HCT116 (cell line): ENCODE data around the gene LRRIQ4.

Source experiments
- EZH2 ChIP-seq: fragments of 200-600 bp; sonication (generic); IDR thresholded peaks from 2 replicates; pipeline ENCODE4 v1.6.1; 2017; ENCODE audit warnings: antibody characterized with exemption, mixed run types
- EZH2phosphoT487 ChIP-seq: fragments of 200-600 bp; IDR thresholded peaks from 2 replicates; pipeline ENCODE4 v1.6.1; 2018; ENCODE audit warnings: antibody characterized with exemption, borderline replicate concordance
- FOSL1 ChIP-seq: IDR thresholded peaks from 2 replicates; pipeline ENCODE4 v1.6.1; 2012; ENCODE audit warnings: low read depth
- MAX ChIP-seq: IDR thresholded peaks from 2 replicates; pipeline ENCODE4 v1.6.1; 2012
- POLR2A ChIP-seq: IDR thresholded peaks from 2 replicates; pipeline ENCODE4 v1.7.0; 2011; ENCODE audit warnings: borderline replicate concordance; ENCODE audit not compliant: insufficient read depth, insufficient read length; ENCODE audit errors: extremely low read depth
- POLR2AphosphoS5 ChIP-seq: IDR thresholded peaks from 2 replicates; pipeline ENCODE4 v1.6.1; 2011; ENCODE audit warnings: mild to moderate bottlenecking, low read depth, low read length, moderate library complexity
- SP1 ChIP-seq: IDR thresholded peaks from 2 replicates; pipeline ENCODE4 v1.6.1; 2012; ENCODE audit warnings: low read depth
- ZNF274 ChIP-seq: fragments of 200-500 bp; sonication (Bioruptor generic); IDR thresholded peaks from 2 replicates; pipeline ENCODE4 v1.6.1; 2014; ENCODE audit warnings: mild to moderate bottlenecking, low read depth, low read length, inconsistent platforms
- TF ChIP-seq, protein P1 (sequence below), 3 experiments: fragments of 200-600 bp in 1 of 3; sonication (generic) in 1 of 3; IDR thresholded peaks in 2 of 3; conservative IDR thresholded peaks in 1 of 3; 2 replicates each; pipeline ENCODE4 v1.5.1; 2012 to 2017; ENCODE audit warnings: low read depth in 2 of 3, low read length in 2 of 3, antibody characterized with exemption in 1 of 3, borderline replicate concordance in 1 of 3, control low read depth in 1 of 3, mild to moderate bottlenecking in 1 of 3, mixed read lengths in 1 of 3, mixed run types in 1 of 3, moderate library complexity in 1 of 3; ENCODE audit not compliant: insufficient read depth in 1 of 3

DNA sequence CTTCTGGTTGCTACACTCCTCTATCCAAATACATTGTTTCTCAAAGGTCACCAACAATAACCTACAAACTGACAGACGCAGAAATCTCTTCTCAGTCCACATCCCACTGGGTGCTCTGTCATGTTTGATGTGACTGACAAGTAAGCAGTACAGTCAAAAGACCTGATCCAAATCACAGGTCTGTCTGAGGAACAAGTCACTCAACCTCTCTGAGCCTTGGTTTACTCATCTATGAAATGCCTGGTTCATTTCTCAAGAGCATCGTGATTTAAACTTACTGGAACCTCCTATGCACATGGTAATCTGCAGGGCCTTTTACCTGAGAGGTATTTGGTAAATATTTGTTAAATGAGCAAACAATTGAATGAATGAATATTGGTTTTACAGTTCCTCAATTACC, 51.6 kb downstream of the LRRIQ4 start:
- TF ChIP-seq POLR2A = no peak
- TF ChIP-seq, protein P1, sequence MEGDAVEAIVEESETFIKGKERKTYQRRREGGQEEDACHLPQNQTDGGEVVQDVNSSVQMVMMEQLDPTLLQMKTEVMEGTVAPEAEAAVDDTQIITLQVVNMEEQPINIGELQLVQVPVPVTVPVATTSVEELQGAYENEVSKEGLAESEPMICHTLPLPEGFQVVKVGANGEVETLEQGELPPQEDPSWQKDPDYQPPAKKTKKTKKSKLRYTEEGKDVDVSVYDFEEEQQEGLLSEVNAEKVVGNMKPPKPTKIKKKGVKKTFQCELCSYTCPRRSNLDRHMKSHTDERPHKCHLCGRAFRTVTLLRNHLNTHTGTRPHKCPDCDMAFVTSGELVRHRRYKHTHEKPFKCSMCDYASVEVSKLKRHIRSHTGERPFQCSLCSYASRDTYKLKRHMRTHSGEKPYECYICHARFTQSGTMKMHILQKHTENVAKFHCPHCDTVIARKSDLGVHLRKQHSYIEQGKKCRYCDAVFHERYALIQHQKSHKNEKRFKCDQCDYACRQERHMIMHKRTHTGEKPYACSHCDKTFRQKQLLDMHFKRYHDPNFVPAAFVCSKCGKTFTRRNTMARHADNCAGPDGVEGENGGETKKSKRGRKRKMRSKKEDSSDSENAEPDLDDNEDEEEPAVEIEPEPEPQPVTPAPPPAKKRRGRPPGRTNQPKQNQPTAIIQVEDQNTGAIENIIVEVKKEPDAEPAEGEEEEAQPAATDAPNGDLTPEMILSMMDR (IDR thresholded peaks at IDR 0.05 in 2 of 3, conservative IDR thresholded peaks at IDR 0.05 in 1 of 3; ENCODE audit: borderline replicate concordance in 1 of 3, insufficient read depth in 1 of 3, low read depth in 2 of 3, low read length in 2 of 3) = no peak
- TF ChIP-seq FOSL1 = no peak
- no peak for TF ChIP-seq EZH2
- TF ChIP-seq ZNF274 = no peak
- no peak for TF ChIP-seq MAX
- no peak for TF ChIP-seq EZH2phosphoT487
- no peak for TF ChIP-seq SP1
- no peak for TF ChIP-seq POLR2AphosphoS5
